Measurements from ENCODE around the gene TMEM59L. TPM values are rescaled to one million over a fixed set of nuclear protein-coding genes. Genes with fewer than 3 reads are reported as not detected.
"Not testable (repeated sequence)": the region's sequence is repeated elsewhere in the genome, so short reads cannot be mapped to it uniquely, and the experiment has no call there.

The TMEM59L gene
- total RNA-seq, 1 experiment from 2014 or later: 0.71 TPM

DNA sequence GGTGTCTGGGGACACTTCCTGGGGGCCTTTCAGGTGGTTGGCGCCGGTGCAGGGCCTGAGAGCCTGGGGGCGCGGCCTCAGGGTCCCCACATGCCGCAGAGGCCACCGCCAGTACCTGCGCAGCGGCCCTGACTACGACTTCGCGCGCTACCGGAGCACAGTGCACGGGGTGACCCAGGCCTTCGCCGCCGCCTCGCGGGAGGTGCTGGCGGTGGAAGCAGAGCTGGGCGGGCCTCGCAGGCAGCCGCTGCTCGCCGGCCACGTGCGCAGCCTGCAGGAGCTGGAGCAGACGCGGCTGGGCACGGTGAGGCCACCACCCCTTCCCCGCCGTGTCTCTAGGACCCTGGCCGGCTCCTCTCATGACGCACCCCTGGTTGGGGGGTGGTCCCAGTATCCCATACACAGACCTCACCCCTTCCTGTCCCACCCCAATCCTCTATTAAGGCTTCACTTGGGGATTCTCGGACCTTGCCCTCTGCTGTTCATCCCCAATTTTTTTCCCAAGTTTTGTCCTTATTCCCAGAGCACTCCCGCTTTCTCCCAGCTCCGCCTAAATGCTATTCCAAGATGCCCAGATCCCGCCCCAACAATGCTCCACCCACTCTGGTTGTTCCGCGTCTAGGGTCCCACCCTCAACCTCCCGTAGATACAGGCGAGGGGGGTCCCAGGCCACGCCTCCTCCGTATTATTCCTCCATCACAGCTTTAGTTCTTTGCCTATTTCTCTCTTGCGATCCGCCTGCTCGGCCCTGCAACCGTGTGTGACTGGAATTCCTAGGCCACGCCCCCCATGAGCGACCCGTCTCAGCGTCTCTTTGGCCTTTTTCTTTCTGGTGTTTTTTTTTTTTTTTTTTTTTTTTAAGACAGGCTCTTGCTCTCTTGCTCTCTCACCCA lies 23.0 kb upstream of the TMEM59L start:
- BruUV-seq (replicated peaks): no TSS peak
- intact Hi-C loops (cut with micrococcal nuclease; ENCODE audit: unreplicated experiment): no loop called here
- peak; percentile 67 for DNase-seq

GRCh38 chr19:18590273-18591272 lies 22.1 kb upstream of the TMEM59L start:
- no peaks in the 10 kb centered on the region for H3K9me3 Mint-ChIP-seq (ENCODE audit: low read depth, unreplicated experiment)
- TF ChIP-seq, protein P1, sequence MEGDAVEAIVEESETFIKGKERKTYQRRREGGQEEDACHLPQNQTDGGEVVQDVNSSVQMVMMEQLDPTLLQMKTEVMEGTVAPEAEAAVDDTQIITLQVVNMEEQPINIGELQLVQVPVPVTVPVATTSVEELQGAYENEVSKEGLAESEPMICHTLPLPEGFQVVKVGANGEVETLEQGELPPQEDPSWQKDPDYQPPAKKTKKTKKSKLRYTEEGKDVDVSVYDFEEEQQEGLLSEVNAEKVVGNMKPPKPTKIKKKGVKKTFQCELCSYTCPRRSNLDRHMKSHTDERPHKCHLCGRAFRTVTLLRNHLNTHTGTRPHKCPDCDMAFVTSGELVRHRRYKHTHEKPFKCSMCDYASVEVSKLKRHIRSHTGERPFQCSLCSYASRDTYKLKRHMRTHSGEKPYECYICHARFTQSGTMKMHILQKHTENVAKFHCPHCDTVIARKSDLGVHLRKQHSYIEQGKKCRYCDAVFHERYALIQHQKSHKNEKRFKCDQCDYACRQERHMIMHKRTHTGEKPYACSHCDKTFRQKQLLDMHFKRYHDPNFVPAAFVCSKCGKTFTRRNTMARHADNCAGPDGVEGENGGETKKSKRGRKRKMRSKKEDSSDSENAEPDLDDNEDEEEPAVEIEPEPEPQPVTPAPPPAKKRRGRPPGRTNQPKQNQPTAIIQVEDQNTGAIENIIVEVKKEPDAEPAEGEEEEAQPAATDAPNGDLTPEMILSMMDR (IDR thresholded peaks at IDR 0.05; ENCODE audit: unreplicated experiment): no peak
- intact Hi-C loops (cut with micrococcal nuclease; ENCODE audit: unreplicated experiment): no loop called here
- H3K4me1 Mint-ChIP-seq (ENCODE audit: low read depth, unreplicated experiment): peaks cover 10% of the 10 kb centered on the region
- CTCF ChIA-PET: no interaction called here
- DNase-seq: no peak
- peak overlapping the region; percentile 76 for H3K27ac Mint-ChIP-seq (ENCODE audit: unreplicated experiment)
- no peaks in the 10 kb centered on the region for H3K27me3 Mint-ChIP-seq (ENCODE audit: unreplicated experiment)
- peaks cover 20% of the 10 kb centered on the region for H3K36me3 Mint-ChIP-seq (ENCODE audit: insufficient read depth, unreplicated experiment)
- H3K4me3 Mint-ChIP-seq (ENCODE audit: low read depth, unreplicated experiment): peak overlapping the region; percentile 76
- BruUV-seq (replicated peaks): TSS peak; percentile 55

More for the DNA sequence above, 23.0 kb upstream of the TMEM59L start:
- CTCF ChIA-PET: interaction anchor here (0.6 to 1.3 kb wide), 4 partner anchors 8 to 69 kb away, joined by 3 to 8 read pairs (median 4); partner anchors contain the start of gene UBA52
- peak overlapping the region; percentile 76 for H3K4me3 Mint-ChIP-seq (ENCODE audit: low read depth, unreplicated experiment)
- TF ChIP-seq, protein P1 (IDR thresholded peaks at IDR 0.05; ENCODE audit: unreplicated experiment): no peak
- peaks cover 10% of the 10 kb centered on the region for H3K4me1 Mint-ChIP-seq (ENCODE audit: low read depth, unreplicated experiment)
- H3K27me3 Mint-ChIP-seq (ENCODE audit: unreplicated experiment): no peaks in the 10 kb centered on the region
- peaks cover 20% of the 10 kb centered on the region for H3K36me3 Mint-ChIP-seq (ENCODE audit: insufficient read depth, unreplicated experiment)
- H3K9me3 Mint-ChIP-seq (ENCODE audit: low read depth, unreplicated experiment): no peaks in the 10 kb centered on the region
- peak overlapping the region; percentile 76 for H3K27ac Mint-ChIP-seq (ENCODE audit: unreplicated experiment)

DNA sequence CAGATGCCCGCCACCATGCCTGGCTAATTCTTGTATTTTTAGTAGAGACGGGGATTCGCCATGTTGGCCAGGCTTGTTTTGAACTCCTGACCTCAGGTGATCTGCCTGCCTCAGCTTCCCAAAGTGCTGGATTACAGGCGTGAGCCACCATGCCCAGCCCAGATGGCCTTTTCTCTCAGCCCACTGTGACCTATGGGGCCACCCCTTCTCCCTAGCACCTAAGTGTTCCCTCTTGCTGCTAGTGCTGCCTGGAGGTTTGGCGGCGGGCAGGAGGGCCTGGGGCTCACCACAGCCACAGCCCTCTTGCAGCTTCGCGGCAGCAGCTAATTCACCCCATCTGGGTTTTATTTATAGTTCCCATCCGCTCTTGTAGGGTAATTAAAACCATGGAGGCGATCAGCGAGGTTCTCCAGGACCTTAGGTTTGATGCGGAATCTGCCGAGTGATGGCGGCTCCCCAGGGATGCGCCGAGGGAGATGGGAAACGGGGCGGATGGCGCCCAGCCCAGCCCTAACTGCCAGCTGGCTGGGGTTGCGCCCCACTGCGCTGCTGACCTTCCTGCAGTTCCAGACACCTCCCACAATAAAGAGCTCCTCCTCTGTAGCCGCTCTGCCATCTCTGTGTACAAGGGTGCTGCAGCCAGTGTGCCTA lies 20.8 kb upstream of the TMEM59L start:
- DNase-seq: no peak
- CTCF ChIA-PET: no interaction called here
- no peaks in the 10 kb centered on the region for H3K9me3 Mint-ChIP-seq (ENCODE audit: low read depth, unreplicated experiment)
- TF ChIP-seq, protein P1 (IDR thresholded peaks at IDR 0.05; ENCODE audit: unreplicated experiment): no peak
- intact Hi-C loops (cut with micrococcal nuclease; ENCODE audit: unreplicated experiment): no loop called here
- H3K36me3 Mint-ChIP-seq (ENCODE audit: insufficient read depth, unreplicated experiment): peaks cover 20% of the 10 kb centered on the region
- no peaks in the 10 kb centered on the region for H3K27me3 Mint-ChIP-seq (ENCODE audit: unreplicated experiment)
- H3K4me1 Mint-ChIP-seq (ENCODE audit: low read depth, unreplicated experiment): peaks cover 10% of the 10 kb centered on the region
- no peak overlapping the region for H3K27ac Mint-ChIP-seq (ENCODE audit: unreplicated experiment)
- BruUV-seq (replicated peaks): no TSS peak
- H3K4me3 Mint-ChIP-seq (ENCODE audit: low read depth, unreplicated experiment): no peak overlapping the region

GRCh38 chr19:18592732-18593131 lies 19.9 kb upstream of the TMEM59L start:
- H3K9me3 Mint-ChIP-seq (ENCODE audit: low read depth, unreplicated experiment); H3K27me3 Mint-ChIP-seq (ENCODE audit: unreplicated experiment); H3K27ac Mint-ChIP-seq (ENCODE audit: unreplicated experiment); DNase-seq; BruUV-seq (replicated peaks); intact Hi-C loops (cut with micrococcal nuclease; ENCODE audit: unreplicated experiment); H3K4me1 Mint-ChIP-seq (ENCODE audit: low read depth, unreplicated experiment); H3K4me3 Mint-ChIP-seq (ENCODE audit: low read depth, unreplicated experiment): not testable (repeated sequence)
- CTCF ChIA-PET: interaction anchor here (0.7 kb wide), 1 partner anchor 261 kb away, joined by 3 read pairs; no protein-coding TSS in a partner anchor
- H3K36me3 Mint-ChIP-seq (ENCODE audit: insufficient read depth, unreplicated experiment): peaks cover 20% of the 10 kb centered on the region
